HTR-8/SVneo (cell line): Measurements from ENCODE around the gene EIF3L.

Source experiments
- DNase-seq: peaks from one replicate; pipeline ENCODE4 v3.0.0; 2011; ENCODE audit warnings: low spot score, mixed read lengths; ENCODE audit not compliant: insufficient read length
- FAIRE-seq: peaks from 2 replicates; lab custom pipeline; 2011; peaks lifted over from hg19 to GRCh38; lab: Jason Lieb, UNC

The EIF3L gene

GRCh38 chr22:37816543-37817180 is 32.6 kb upstream of the EIF3L start:
- FAIRE-seq (no peak), DNase-seq (no peak)

- FAIRE-seq (peak; percentile 91), DNase-seq (peak; percentile 68)
Observed at GRCh38 chr22:37817705-37818408, 31.4 kb upstream of the EIF3L start.

GRCh38 chr22:37818409-37819104 is 30.7 kb upstream of the EIF3L start:
- FAIRE-seq (no peak), DNase-seq (no peak)

- DNase-seq (no peak), FAIRE-seq (no peak)
Observed at GRCh38 chr22:37819105-37819433, 30.1 kb upstream of the EIF3L start.

- FAIRE-seq (no peak), DNase-seq (no peak)
Observed at GRCh38 chr22:37820350-37820749, 28.9 kb upstream of the EIF3L start.

- FAIRE-seq (no peak), DNase-seq (no peak)
Observed at GRCh38 chr22:37822079-37822833, 27.0 kb upstream of the EIF3L start.

GRCh38 chr22:37823134-37823985 is 25.9 kb upstream of the EIF3L start, which contains the start of gene GALR3:
Gene GALR3 (plus strand): TSS chr22:37823382. CDS start chr22:37823407, 25 bp downstream.
- no peak for FAIRE-seq
- DNase-seq, result no peak

- no peak for FAIRE-seq
- no peak for DNase-seq
Observed at GRCh38 chr22:37824674-37825641, 24.3 kb upstream of the EIF3L start.

- DNase-seq (no peak), FAIRE-seq (no peak)
Observed at GRCh38 chr22:37827056-37827455, 22.2 kb upstream of the EIF3L start.

- no peak for FAIRE-seq
- DNase-seq, result no peak
Observed at GRCh38 chr22:37830093-37830842, 19.0 kb upstream of the EIF3L start.

- no peak for DNase-seq
- no peak for FAIRE-seq
Observed at GRCh38 chr22:37831472-37831871, 17.7 kb upstream of the EIF3L start.

- FAIRE-seq, result no peak
- DNase-seq, result no peak
Observed at GRCh38 chr22:37832022-37832857, 17.0 kb upstream of the EIF3L start.

- no peak for FAIRE-seq
Observed at GRCh38 chr22:37842015-37842793, 7.0 kb upstream of the EIF3L start.

GRCh38 chr22:37843741-37844089 is 5.5 kb upstream of the EIF3L start:
- no peak for FAIRE-seq
- DNase-seq, result no peak

More at GRCh38 chr22:37842015-37842793, 7.0 kb upstream of the EIF3L start:
- no peak for DNase-seq

GRCh38 chr22:37844904-37845329 is 4.3 kb upstream of the EIF3L start:
- FAIRE-seq (no peak), DNase-seq (no peak)

- FAIRE-seq (no peak), DNase-seq (no peak)
Observed at GRCh38 chr22:37846433-37846832, 2.8 kb upstream of the EIF3L start.
